PC-3 (cell line): Measurements from ENCODE around the gene FTO. TPM values are rescaled to one million over a fixed set of nuclear protein-coding genes. Genes with fewer than 3 reads are reported as not detected.

Experiments used
- ATAC-seq: fragments of 200-7000 bp; cut with Tn5 transposase; 2 replicates; pipeline ENCODE4 v1.9.1; 2020; ENCODE audit warnings: mild to moderate bottlenecking, moderate library complexity
- BruUV-seq: library from RNA; stranded (reverse); fragments of 400-500 nt; replicated peaks from 2 replicates; lab custom pipeline; 2021; lab: Mats Ljungman, UMichigan
- CTCF ChIA-PET: fragments of 300-600 bp; sonication (Branson Sonifier 250); formaldehyde crosslinking; loops from one replicate; lab custom pipeline; 2022; ENCODE audit warnings: antibody characterized with exemption; lab: Charles Lee
- POLR2A ChIA-PET: fragments of 300-600 bp; sonication (Branson Sonifier 250); formaldehyde crosslinking; loops from one replicate; lab custom pipeline; 2022; ENCODE audit warnings: antibody characterized with exemption; ENCODE audit not compliant: unreplicated experiment; lab: Charles Lee
- DNase-seq: peaks from one replicate; pipeline ENCODE4 v3.0.0-alpha.2; 2015
- H2AFZ ChIP-seq: fragments of 300-600 bp; sonication (generic); 2 replicates; pipeline ENCODE4 v1.6.0; 2016; ENCODE audit warnings: antibody characterized with exemption, low read length
- H3F3A ChIP-seq: fragments of 300-600 bp; sonication (generic); one replicate; pipeline ENCODE4 v1.6.0; 2017; ENCODE audit warnings: antibody characterized with exemption, low read length, control low read depth, mild to moderate bottlenecking; ENCODE audit not compliant: unreplicated experiment
- H3K27ac ChIP-seq: fragments of 300-600 bp; sonication (generic); 2 replicates; pipeline ENCODE4 v1.5.1; 2016; ENCODE audit warnings: mild to moderate bottlenecking, low read length
- H3K27me3 ChIP-seq: fragments of 300-600 bp; sonication (generic); 2 replicates; pipeline ENCODE4 v1.6.1; 2016; ENCODE audit warnings: low read length, mixed read lengths
- H3K36me3 ChIP-seq: fragments of 300-600 bp; sonication (generic); 2 replicates; pipeline ENCODE4 v1.6.1; 2016; ENCODE audit warnings: low read depth, mixed run types, low read length, mixed read lengths
- H3K4me1 ChIP-seq: fragments of 300-600 bp; sonication (generic); 2 replicates; pipeline ENCODE4 v1.5.1; 2016; ENCODE audit warnings: low read length; ENCODE audit not compliant: insufficient read depth
- H3K4me2 ChIP-seq: fragments of 300-600 bp; sonication (generic); 2 replicates; pipeline ENCODE4 v1.6.0; 2016; ENCODE audit warnings: low read length
- H3K4me3 ChIP-seq: fragments of 300-600 bp; sonication (generic); 2 replicates; pipeline ENCODE4 v1.5.1; 2016; ENCODE audit warnings: mild to moderate bottlenecking, low read length, mixed read lengths
- H3K79me2 ChIP-seq: fragments of 300-600 bp; sonication (generic); 2 replicates; pipeline ENCODE4 v1.6.1; 2017; ENCODE audit warnings: low read length, mixed read lengths
- H3K9ac ChIP-seq: fragments of 300-600 bp; sonication (generic); 2 replicates; pipeline ENCODE4 v1.6.0; 2016; ENCODE audit warnings: mild to moderate bottlenecking, low read length
- H3K9me2 ChIP-seq: fragments of 300-600 bp; sonication (generic); replicated peaks from 2 replicates; pipeline ENCODE4 v1.6.1; 2016; ENCODE audit warnings: mixed run types, low read length, mixed read lengths
- H3K9me3 ChIP-seq: fragments of 300-600 bp; sonication (generic); 2 replicates; pipeline ENCODE4 v1.6.1; 2016; ENCODE audit warnings: low read length, mixed read lengths
- H4K20me1 ChIP-seq: fragments of 300-600 bp; sonication (generic); 2 replicates; pipeline ENCODE4 v1.6.1; 2016; ENCODE audit warnings: low read length, mixed read lengths
- CTCF ChIP-seq: fragments of 300-600 bp; sonication (generic); conservative IDR thresholded peaks from 2 replicates; pipeline ENCODE4 v1.5.1; 2017; ENCODE audit warnings: antibody characterized with exemption, low read depth, mild to moderate bottlenecking, low read length
- EZH2 ChIP-seq: fragments of 300-600 bp; sonication (generic); IDR thresholded peaks from one replicate; pipeline ENCODE4 v1.6.1; 2017; ENCODE audit warnings: antibody characterized with exemption, mild to moderate bottlenecking, low read length; ENCODE audit not compliant: unreplicated experiment
- EZH2phosphoT487 ChIP-seq: fragments of 300-600 bp; sonication (generic); IDR thresholded peaks from 2 replicates; pipeline ENCODE4 v1.6.1; 2018; ENCODE audit warnings: mild to moderate bottlenecking, antibody characterized with exemption, low read length, borderline replicate concordance
- intact Hi-C: fragments of 100-400 bp; cut with micrococcal nuclease; formaldehyde crosslinking; loops from 2 replicates; pipeline ENCODE4 v1.9.0; 2023
- total RNA-seq: library from RNA; depleted of rRNA; stranded (reverse); fragments of >200 nt; gene quantifications from 2 replicates; pipeline ENCODE4 v1.2.3, GENCODE V29; 2014

The FTO gene
- total RNA-seq, 1 experiment from 2014 or later, result 27.0 TPM

- TF ChIP-seq EZH2phosphoT487 (no peak), CTCF (no peak), EZH2 (no peak)
- no peaks in the 10 kb centered on the region for H3F3A ChIP-seq
- no peaks in the 10 kb centered on the region for H3K9me2 ChIP-seq
- no peaks in the 10 kb centered on the region for H3K9me3 ChIP-seq
- H3K4me1 ChIP-seq, result no peaks in the 10 kb centered on the region
- no peak overlapping the region for H3K9ac ChIP-seq
- H3K79me2 ChIP-seq, result no peaks in the 10 kb centered on the region
- ChIA-PET POLR2A (no interaction called here), CTCF (no interaction called here)
- BruUV-seq, result no TSS peak
- DNase-seq (no peak), ATAC-seq (no peak)
- no peaks in the 10 kb centered on the region for H4K20me1 ChIP-seq
- H3K27ac ChIP-seq, result no peak overlapping the region
- no peak overlapping the region for H3K4me2 ChIP-seq
- intact Hi-C loops, result no loop called here
- H3K4me3 ChIP-seq, result no peak overlapping the region
- no peaks in the 10 kb centered on the region for H3K36me3 ChIP-seq
- H3K27me3 ChIP-seq, result no peaks in the 10 kb centered on the region
- no peak overlapping the region for H2AFZ ChIP-seq
Measured at GRCh38 chr16:54093281-54093680, 389.3 kb downstream of the FTO start.

- Histone ChIP-seq H3K9ac (no peak overlapping the region), H3K36me3 (no peaks in the 10 kb centered on the region), H3F3A (no peaks in the 10 kb centered on the region), H3K9me2 (no peaks in the 10 kb centered on the region), H3K27ac (no peak overlapping the region), H2AFZ (no peak overlapping the region), H3K9me3 (no peaks in the 10 kb centered on the region), H4K20me1 (no peaks in the 10 kb centered on the region), H3K79me2 (no peaks in the 10 kb centered on the region), H3K4me1 (no peaks in the 10 kb centered on the region), H3K4me2 (no peak overlapping the region), H3K27me3 (no peaks in the 10 kb centered on the region), H3K4me3 (no peak overlapping the region)
- DNase-seq (no peak), ATAC-seq (no peak)
- BruUV-seq, result no TSS peak
- ChIA-PET POLR2A (no interaction called here), CTCF (no interaction called here)
- no peak for TF ChIP-seq EZH2phosphoT487
- TF ChIP-seq EZH2, result no peak
- TF ChIP-seq CTCF, result no peak
- intact Hi-C loops, result no loop called here
Measured at GRCh38 chr16:54094641-54095040, 390.7 kb downstream of the FTO start.

GRCh38 chr16:54096607-54097006 lies 392.7 kb downstream of the FTO start:
- no peaks in the 10 kb centered on the region for H3K27me3 ChIP-seq
- H3K9me2 ChIP-seq, result no peaks in the 10 kb centered on the region
- H3K9ac ChIP-seq, result no peak overlapping the region
- no peaks in the 10 kb centered on the region for H3K9me3 ChIP-seq
- no TSS peak for BruUV-seq
- H3K4me2 ChIP-seq, result no peak overlapping the region
- H3K4me3 ChIP-seq, result no peak overlapping the region
- H3K36me3 ChIP-seq, result no peaks in the 10 kb centered on the region
- H3F3A ChIP-seq, result no peaks in the 10 kb centered on the region
- TF ChIP-seq CTCF (no peak), EZH2 (no peak), EZH2phosphoT487 (no peak)
- CTCF ChIA-PET, result no interaction called here
- ATAC-seq, result no peak
- H3K79me2 ChIP-seq, result no peaks in the 10 kb centered on the region
- intact Hi-C loops, result no loop called here
- H4K20me1 ChIP-seq, result no peaks in the 10 kb centered on the region
- POLR2A ChIA-PET, result no interaction called here
- H3K4me1 ChIP-seq, result no peaks in the 10 kb centered on the region
- DNase-seq, result no peak
- no peak overlapping the region for H2AFZ ChIP-seq
- no peak overlapping the region for H3K27ac ChIP-seq
